WTC11 (cell line): ENCODE results near the gene ANAPC10.

Experiments used
- AFF4 ChIP-seq: sonication (generic); formaldehyde crosslinking; IDR thresholded peaks from 2 replicates; pipeline ENCODE4 v1.8.1; 2023; ENCODE audit warnings: mild to moderate bottlenecking, missing genetic modification reagents, borderline replicate concordance
- FOXP4 ChIP-seq: sonication (generic); formaldehyde crosslinking; IDR thresholded peaks from 2 replicates; pipeline ENCODE4 v1.8.0; 2022; ENCODE audit warnings: mild to moderate bottlenecking, missing genetic modification reagents
- GRHL2 ChIP-seq: fragments of 250-450 bp; sonication (Bioruptor Pico); IDR thresholded peaks from 2 replicates; pipeline ENCODE4 v1.8.0; 2022; ENCODE audit warnings: mild to moderate bottlenecking, moderate library complexity; ENCODE audit not compliant: insufficient replicate concordance, severe bottlenecking
- IRF2 ChIP-seq: sonication (generic); formaldehyde crosslinking; IDR thresholded peaks from 2 replicates; pipeline ENCODE4 v1.8.0; 2022; ENCODE audit warnings: low read depth, missing genetic modification reagents, borderline replicate concordance
- NR2C2 ChIP-seq: sonication (generic); formaldehyde crosslinking; IDR thresholded peaks from 2 replicates; pipeline ENCODE4 v1.8.0; 2022; ENCODE audit warnings: mild to moderate bottlenecking, missing genetic modification reagents
- RELA ChIP-seq: sonication (generic); formaldehyde crosslinking; IDR thresholded peaks from 2 replicates; pipeline ENCODE4 v1.8.1; 2022; ENCODE audit warnings: missing genetic modification reagents, mild to moderate bottlenecking, borderline replicate concordance
- ZNF138 ChIP-seq: sonication (generic); formaldehyde crosslinking; conservative IDR thresholded peaks from 2 replicates; pipeline ENCODE4 v1.8.1; 2022; ENCODE audit warnings: mild to moderate bottlenecking, moderate library complexity, missing genetic modification reagents
- TF ChIP-seq, protein P1 (sequence below): fragments of 200-600 bp; IDR thresholded peaks from 2 replicates; pipeline ENCODE4 v1.8.0; 2022; ENCODE audit warnings: antibody characterized with exemption
- TF ChIP-seq, protein P2 (sequence below): sonication (generic); formaldehyde crosslinking; IDR thresholded peaks from 2 replicates; pipeline ENCODE4 v1.8.1; 2022; ENCODE audit warnings: mild to moderate bottlenecking, missing genetic modification reagents, moderate library complexity, borderline replicate concordance
- TF ChIP-seq, protein P3 (sequence below): sonication (generic); formaldehyde crosslinking; IDR thresholded peaks from 2 replicates; pipeline ENCODE4 v1.8.0; 2023; ENCODE audit warnings: missing genetic modification reagents
- TF ChIP-seq, protein P4 (sequence below): sonication (generic); formaldehyde crosslinking; IDR thresholded peaks from 2 replicates; pipeline ENCODE4 v1.8.1; 2023; ENCODE audit warnings: mild to moderate bottlenecking, missing genetic modification reagents, moderate library complexity

DNA sequence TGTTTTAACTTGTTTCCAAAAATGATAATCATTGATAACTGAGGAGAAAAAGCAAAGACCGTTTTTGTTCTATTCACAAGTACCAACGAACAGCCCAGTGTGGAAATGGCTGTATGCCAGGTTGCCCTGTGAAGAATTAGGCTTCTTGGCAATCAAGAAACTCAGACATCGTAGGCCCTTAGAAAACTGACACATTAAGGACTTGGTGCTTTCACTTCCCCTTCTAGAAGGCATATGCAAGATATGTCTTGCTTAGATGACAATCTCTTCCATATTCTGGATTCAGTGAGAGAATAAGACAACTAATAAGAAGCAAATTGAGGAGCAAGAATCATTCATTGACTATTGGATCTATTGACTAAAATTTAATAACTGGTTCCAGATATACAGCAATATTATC is 56.6 kb downstream of the ANAPC10 start:
- TF ChIP-seq, protein P1, sequence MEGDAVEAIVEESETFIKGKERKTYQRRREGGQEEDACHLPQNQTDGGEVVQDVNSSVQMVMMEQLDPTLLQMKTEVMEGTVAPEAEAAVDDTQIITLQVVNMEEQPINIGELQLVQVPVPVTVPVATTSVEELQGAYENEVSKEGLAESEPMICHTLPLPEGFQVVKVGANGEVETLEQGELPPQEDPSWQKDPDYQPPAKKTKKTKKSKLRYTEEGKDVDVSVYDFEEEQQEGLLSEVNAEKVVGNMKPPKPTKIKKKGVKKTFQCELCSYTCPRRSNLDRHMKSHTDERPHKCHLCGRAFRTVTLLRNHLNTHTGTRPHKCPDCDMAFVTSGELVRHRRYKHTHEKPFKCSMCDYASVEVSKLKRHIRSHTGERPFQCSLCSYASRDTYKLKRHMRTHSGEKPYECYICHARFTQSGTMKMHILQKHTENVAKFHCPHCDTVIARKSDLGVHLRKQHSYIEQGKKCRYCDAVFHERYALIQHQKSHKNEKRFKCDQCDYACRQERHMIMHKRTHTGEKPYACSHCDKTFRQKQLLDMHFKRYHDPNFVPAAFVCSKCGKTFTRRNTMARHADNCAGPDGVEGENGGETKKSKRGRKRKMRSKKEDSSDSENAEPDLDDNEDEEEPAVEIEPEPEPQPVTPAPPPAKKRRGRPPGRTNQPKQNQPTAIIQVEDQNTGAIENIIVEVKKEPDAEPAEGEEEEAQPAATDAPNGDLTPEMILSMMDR: no peak
- TF ChIP-seq AFF4 (CRISPR knock-in tag): no peak
- TF ChIP-seq ZNF138 (CRISPR knock-in tag): no peak
- no peak for TF ChIP-seq IRF2 (CRISPR knock-in tag)
- TF ChIP-seq, protein P2, sequence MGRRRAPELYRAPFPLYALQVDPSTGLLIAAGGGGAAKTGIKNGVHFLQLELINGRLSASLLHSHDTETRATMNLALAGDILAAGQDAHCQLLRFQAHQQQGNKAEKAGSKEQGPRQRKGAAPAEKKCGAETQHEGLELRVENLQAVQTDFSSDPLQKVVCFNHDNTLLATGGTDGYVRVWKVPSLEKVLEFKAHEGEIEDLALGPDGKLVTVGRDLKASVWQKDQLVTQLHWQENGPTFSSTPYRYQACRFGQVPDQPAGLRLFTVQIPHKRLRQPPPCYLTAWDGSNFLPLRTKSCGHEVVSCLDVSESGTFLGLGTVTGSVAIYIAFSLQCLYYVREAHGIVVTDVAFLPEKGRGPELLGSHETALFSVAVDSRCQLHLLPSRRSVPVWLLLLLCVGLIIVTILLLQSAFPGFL (CRISPR knock-in tag): no peak
- TF ChIP-seq NR2C2: no peak
- no peak for TF ChIP-seq RELA (CRISPR knock-in tag)
- TF ChIP-seq, protein P3, sequence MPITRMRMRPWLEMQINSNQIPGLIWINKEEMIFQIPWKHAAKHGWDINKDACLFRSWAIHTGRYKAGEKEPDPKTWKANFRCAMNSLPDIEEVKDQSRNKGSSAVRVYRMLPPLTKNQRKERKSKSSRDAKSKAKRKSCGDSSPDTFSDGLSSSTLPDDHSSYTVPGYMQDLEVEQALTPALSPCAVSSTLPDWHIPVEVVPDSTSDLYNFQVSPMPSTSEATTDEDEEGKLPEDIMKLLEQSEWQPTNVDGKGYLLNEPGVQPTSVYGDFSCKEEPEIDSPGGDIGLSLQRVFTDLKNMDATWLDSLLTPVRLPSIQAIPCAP (CRISPR knock-in tag): no peak
- TF ChIP-seq FOXP4 (CRISPR knock-in tag): no peak
- TF ChIP-seq GRHL2 (CRISPR knock-in tag): no peak
- TF ChIP-seq, protein P4, sequence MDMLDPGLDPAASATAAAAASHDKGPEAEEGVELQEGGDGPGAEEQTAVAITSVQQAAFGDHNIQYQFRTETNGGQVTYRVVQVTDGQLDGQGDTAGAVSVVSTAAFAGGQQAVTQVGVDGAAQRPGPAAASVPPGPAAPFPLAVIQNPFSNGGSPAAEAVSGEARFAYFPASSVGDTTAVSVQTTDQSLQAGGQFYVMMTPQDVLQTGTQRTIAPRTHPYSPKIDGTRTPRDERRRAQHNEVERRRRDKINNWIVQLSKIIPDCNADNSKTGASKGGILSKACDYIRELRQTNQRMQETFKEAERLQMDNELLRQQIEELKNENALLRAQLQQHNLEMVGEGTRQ (CRISPR knock-in tag): no peak
